Omental fat pad (tissue), 4 donors: ENCODE data around the gene RAB11FIP4. TPM values are rescaled to one million over a fixed set of nuclear protein-coding genes. Genes with fewer than 3 reads are reported as not detected.

ENCODE experiments used
- ATAC-seq: fragments of 150-250 bp; one replicate; pipeline ENCODE4 v1.9.1; 2016; ENCODE audit warnings: mild to moderate bottlenecking, moderate library complexity; ENCODE audit not compliant: low FRiP score
- DNase-seq: peaks from one replicate; pipeline ENCODE4 v3.0.0-alpha.2; 2019; ENCODE audit warnings: low spot score
- CTCF ChIP-seq, 3 donors: fragments of 450-650 bp; IDR thresholded peaks; one replicate each; pipeline ENCODE4 v1.5.1; 2016 to 2017; ENCODE audit warnings: antibody characterized with exemption in 3 of 3, mild to moderate bottlenecking in 3 of 3, moderate library complexity in 2 of 3
- total RNA-seq, 4 donors: library from RNA; depleted of rRNA; stranded (reverse); fragments of >200 nt; gene quantifications; one replicate each; pipeline ENCODE4 v1.1.0, GENCODE V29; 2016

Gene RAB11FIP4
- total RNA-seq, 4 donors from 2014 or later: 2.8 to 12.0 (median 5.7) TPM

GRCh38 chr17:31392002-31392855, 754 bp downstream of the RAB11FIP4 start:
- no peak for ATAC-seq
- no peak for TF ChIP-seq CTCF (IDR thresholded peaks at IDR 0.05)
- DNase-seq: no peak

GRCh38 chr17:31392856-31393748, 1.6 kb downstream of the RAB11FIP4 start:
- TF ChIP-seq CTCF (IDR thresholded peaks at IDR 0.05): no peak
- ATAC-seq (no peak), DNase-seq (no peak)

- TF ChIP-seq CTCF (IDR thresholded peaks at IDR 0.05): no peak
- DNase-seq (no peak), ATAC-seq (no peak)
Measured at GRCh38 chr17:31393749-31394146, 2.3 kb downstream of the RAB11FIP4 start.

- no peak for TF ChIP-seq CTCF (IDR thresholded peaks at IDR 0.05)
- ATAC-seq: no peak
- DNase-seq: peak; percentile 55
Measured at GRCh38 chr17:31394544-31394943, 3.1 kb downstream of the RAB11FIP4 start.

- DNase-seq: no peak
- ATAC-seq: no peak
- TF ChIP-seq CTCF (IDR thresholded peaks at IDR 0.05): no peak
Measured at GRCh38 chr17:31397256-31397939, 5.9 kb downstream of the RAB11FIP4 start.

GRCh38 chr17:31398381-31399311, 7.2 kb downstream of the RAB11FIP4 start:
- no peak for ATAC-seq
- TF ChIP-seq CTCF (IDR thresholded peaks at IDR 0.05): no peak
- DNase-seq: no peak
